Measurements from ENCODE around the gene UBN1. TPM values are rescaled to one million over a fixed set of nuclear protein-coding genes. Genes with fewer than 3 reads are reported as not detected.

Gene UBN1
- total and polyA plus RNA-seq, 3 donors from 2014 or later = 88.1 to 115 (median 98.2) TPM

DNA sequence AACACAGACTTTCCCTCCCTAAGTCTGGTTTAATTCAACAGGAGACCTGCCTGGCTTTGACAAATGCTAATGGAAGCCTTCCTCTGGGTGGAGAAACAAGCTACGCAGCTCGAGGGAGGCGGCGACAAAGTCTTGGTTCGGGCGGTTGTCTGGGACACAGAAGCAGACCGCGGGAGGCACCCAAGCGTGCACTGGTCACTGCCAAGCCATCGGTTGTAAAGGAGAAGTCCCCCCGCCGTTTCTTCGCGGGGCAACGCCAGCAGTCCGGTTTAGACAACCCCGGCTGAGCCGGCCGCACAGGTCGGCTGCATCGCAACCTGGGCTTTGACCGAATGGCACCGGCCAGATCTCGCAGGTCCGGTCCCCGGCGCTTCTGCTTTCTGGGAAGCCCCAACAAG lies 779 bp upstream of the UBN1 start:
- TF ChIP-seq, protein P1, sequence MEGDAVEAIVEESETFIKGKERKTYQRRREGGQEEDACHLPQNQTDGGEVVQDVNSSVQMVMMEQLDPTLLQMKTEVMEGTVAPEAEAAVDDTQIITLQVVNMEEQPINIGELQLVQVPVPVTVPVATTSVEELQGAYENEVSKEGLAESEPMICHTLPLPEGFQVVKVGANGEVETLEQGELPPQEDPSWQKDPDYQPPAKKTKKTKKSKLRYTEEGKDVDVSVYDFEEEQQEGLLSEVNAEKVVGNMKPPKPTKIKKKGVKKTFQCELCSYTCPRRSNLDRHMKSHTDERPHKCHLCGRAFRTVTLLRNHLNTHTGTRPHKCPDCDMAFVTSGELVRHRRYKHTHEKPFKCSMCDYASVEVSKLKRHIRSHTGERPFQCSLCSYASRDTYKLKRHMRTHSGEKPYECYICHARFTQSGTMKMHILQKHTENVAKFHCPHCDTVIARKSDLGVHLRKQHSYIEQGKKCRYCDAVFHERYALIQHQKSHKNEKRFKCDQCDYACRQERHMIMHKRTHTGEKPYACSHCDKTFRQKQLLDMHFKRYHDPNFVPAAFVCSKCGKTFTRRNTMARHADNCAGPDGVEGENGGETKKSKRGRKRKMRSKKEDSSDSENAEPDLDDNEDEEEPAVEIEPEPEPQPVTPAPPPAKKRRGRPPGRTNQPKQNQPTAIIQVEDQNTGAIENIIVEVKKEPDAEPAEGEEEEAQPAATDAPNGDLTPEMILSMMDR (IDR thresholded peaks at IDR 0.05) = no peak
- TF ChIP-seq POLR2A (IDR thresholded peaks at IDR 0.05) = no peak
- peak; percentile 79 for DNase-seq
- H3K4me3 ChIP-seq = peak overlapping the region; percentile 81 to 96
- H3K27ac ChIP-seq = peak overlapping the region; percentile 83 to 96
- 0% methylated on average over 5 to 27 of the region's 27 CpGs for WGBS, 2 donors
- peaks cover 16% of the 10 kb centered on the region for H3K4me1 ChIP-seq
- intact Hi-C loops (cut with DNase I; ENCODE audit: low total_unique reads) = no loop called here
- H3K9me3 ChIP-seq = no peaks in the 10 kb centered on the region
- H3K36me3 ChIP-seq (ENCODE audit: low read depth, missing control alignments) = no peaks in the 10 kb centered on the region
- no peaks in the 10 kb centered on the region for H3K27me3 ChIP-seq

DNA sequence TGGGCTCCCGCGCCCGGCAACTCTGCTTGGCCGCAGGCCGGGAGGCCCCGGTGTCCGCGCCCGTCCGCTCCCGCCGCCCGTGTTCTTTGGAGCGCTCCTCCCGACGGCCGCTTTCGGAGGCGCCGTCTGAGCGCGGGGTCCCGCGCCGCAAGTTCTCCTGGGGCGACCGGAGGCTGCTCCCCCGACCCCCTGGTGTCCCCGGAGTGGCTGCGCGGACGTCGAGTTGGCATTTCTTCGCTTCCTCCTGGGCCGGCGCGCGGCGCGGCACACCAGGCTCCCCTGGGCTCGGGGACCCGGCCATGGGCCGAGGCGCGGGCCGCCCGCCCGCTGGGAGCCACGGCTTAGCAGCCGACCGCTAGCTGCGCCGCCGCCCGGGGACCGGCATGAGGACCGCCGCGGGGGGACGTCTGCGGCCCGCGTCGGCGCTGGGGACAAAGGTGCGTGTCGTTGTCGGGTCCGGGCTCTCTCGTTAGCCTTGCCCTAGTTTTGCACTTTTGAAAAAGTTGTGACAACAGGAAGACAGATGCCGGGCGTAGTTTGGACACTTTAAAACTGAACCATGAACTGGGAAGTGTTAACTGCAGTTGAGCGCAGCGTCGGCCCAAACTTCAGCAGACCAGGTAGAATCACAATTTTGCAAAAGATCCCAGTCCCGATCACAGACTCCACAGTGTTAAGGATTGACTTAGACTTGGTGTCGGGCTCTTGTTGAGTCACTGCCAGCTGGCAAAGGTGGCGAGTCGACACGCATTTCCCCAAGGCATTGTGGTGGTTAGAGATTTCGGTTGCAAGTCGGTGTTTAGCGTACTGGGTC lies 700 bp downstream of the UBN1 start:
- H3K36me3 ChIP-seq (ENCODE audit: low read depth, missing control alignments) = no peaks in the 10 kb centered on the region
- no peaks in the 10 kb centered on the region for H3K27me3 ChIP-seq
- no peak for TF ChIP-seq POLR2A (IDR thresholded peaks at IDR 0.05)
- TF ChIP-seq, protein P1 (IDR thresholded peaks at IDR 0.05) = no peak
- no peaks in the 10 kb centered on the region for H3K9me3 ChIP-seq
- peak; percentile 71 for DNase-seq
- intact Hi-C loops (cut with DNase I; ENCODE audit: low total_unique reads) = no loop called here
- peak overlapping the region; percentile 83 to 96 for H3K27ac ChIP-seq
- peak overlapping the region; percentile 81 to 96 for H3K4me3 ChIP-seq
- 0 to 1% methylated on average over 13 to 80 of the region's 83 CpGs for WGBS, 2 donors
- H3K4me1 ChIP-seq = peaks cover 26% of the 10 kb centered on the region

- Histone ChIP-seq H3K4me3 (no peak overlapping the region), H3K4me1 (peaks cover 26% of the 10 kb centered on the region)
- 55 to 65% methylated on average over 3 of the region's 3 CpGs for WGBS, 2 donors
Observed at GRCh38 chr16:4850211-4850610, 2.9 kb downstream of the UBN1 start.

GRCh38 chr16:4852221-4852872 lies 5.1 kb downstream of the UBN1 start:
- H3K4me1 ChIP-seq = peaks cover 22% of the 10 kb centered on the region
- WGBS, 2 donors = 50 to 55% methylated on average over 1 of the region's 1 CpG
- no peak overlapping the region for H3K27ac ChIP-seq
- H3K27me3 ChIP-seq = no peaks in the 10 kb centered on the region
- TF ChIP-seq POLR2A (IDR thresholded peaks at IDR 0.05) = no peak
- TF ChIP-seq, protein P1 (IDR thresholded peaks at IDR 0.05) = no peak
- H3K9me3 ChIP-seq = no peaks in the 10 kb centered on the region
- DNase-seq = no peak
- intact Hi-C loops (cut with DNase I; ENCODE audit: low total_unique reads) = no loop called here
- no peak overlapping the region for H3K4me3 ChIP-seq
- no peaks in the 10 kb centered on the region for H3K36me3 ChIP-seq (ENCODE audit: low read depth, missing control alignments)

More at GRCh38 chr16:4850211-4850610, 2.9 kb downstream of the UBN1 start:
- Histone ChIP-seq H3K27ac (no peak overlapping the region), H3K36me3 (ENCODE audit: low read depth, missing control alignments) (no peaks in the 10 kb centered on the region), H3K27me3 (no peaks in the 10 kb centered on the region), H3K9me3 (no peaks in the 10 kb centered on the region)
- TF ChIP-seq, protein P1 (IDR thresholded peaks at IDR 0.05) = no peak
- no peak for TF ChIP-seq POLR2A (IDR thresholded peaks at IDR 0.05)
- intact Hi-C loops (cut with DNase I; ENCODE audit: low total_unique reads) = no loop called here
- no peak for DNase-seq

Data from testis (tissue), 3 donors.